T-helper 22 cell (primary cell): ENCODE results near the gene NCBP3.

Experiments used
- DNase-seq: peaks from one replicate; pipeline ENCODE4 v3.0.0-alpha.2; 2020; ENCODE audit warnings: low read depth

The NCBP3 gene

GRCh38 chr17:3754458-3755334 is 91.3 kb downstream of the NCBP3 start:
- DNase-seq, result peak; percentile 69

DNA sequence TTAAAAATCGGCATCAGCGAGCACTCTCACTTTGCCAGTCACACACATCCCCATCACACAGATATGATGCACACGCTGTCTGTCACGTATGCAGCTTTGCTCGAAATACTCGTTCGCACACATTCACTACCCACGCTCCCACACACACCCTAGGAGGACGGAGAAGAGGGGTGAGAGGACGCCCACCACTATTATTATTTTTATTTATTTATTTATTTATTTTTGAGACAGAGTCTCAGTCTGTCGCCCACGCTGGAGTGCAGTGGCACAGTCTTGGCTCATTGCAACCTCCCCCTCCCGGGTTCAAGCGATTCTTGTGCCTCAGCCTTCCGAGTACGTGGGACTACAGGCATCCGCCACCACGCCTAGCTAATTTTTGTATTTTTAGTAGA is 92.0 kb downstream of the NCBP3 start:
- no peak for DNase-seq

GRCh38 chr17:3753624-3754023 is 92.4 kb downstream of the NCBP3 start:
- no peak for DNase-seq
